ENCODE data around the gene RNH1. TPM values are rescaled to one million over a fixed set of nuclear protein-coding genes. Genes with fewer than 3 reads are reported as not detected.

Gene RNH1
- total and polyA plus RNA-seq, 10 of the 15 experiments (the other 5 are each of a cell fraction or from before 2014, with no cell fraction given) = 2.3 to 162 (median 72.1) TPM

DNA sequence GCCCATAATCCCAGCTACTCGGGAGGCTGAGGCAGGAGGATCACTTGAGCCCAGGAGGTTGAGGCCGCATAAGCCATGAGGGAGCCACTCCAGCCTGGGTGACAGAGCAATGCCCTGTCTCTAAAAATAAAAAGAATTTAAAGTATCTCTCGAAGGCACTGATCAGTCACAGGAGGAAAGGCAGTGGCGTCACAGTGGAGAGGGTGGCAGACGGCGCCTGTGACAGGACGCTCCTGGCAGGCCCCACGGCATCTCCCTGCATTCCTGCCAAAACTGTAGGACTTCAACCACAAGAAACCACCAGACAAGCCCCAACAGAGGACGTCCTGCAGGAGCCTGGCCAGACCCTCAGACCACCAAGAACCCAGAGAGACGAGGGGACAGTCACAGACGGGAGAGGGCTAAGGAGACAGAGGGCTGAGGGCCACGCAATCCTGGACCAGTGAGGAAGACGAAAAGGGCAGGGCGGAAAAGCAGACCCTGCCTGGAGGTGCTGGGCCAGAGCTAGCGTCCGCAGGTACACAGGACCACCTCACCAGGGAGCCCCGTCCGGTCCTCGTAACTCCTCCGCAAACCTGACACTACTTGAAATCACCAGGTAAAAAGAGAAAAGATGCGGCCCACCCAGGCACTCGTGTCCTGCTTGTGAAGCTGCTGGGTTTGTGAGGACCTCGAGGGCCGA, 5.9 kb downstream of the RNH1 start (continued):
- TF ChIP-seq, protein P1, sequence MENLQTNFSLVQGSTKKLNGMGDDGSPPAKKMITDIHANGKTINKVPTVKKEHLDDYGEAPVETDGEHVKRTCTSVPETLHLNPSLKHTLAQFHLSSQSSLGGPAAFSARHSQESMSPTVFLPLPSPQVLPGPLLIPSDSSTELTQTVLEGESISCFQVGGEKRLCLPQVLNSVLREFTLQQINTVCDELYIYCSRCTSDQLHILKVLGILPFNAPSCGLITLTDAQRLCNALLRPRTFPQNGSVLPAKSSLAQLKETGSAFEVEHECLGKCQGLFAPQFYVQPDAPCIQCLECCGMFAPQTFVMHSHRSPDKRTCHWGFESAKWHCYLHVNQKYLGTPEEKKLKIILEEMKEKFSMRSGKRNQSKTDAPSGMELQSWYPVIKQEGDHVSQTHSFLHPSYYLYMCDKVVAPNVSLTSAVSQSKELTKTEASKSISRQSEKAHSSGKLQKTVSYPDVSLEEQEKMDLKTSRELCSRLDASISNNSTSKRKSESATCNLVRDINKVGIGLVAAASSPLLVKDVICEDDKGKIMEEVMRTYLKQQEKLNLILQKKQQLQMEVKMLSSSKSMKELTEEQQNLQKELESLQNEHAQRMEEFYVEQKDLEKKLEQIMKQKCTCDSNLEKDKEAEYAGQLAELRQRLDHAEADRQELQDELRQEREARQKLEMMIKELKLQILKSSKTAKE (IDR thresholded peaks at IDR 0.05; ENCODE audit: low read depth, poor library complexity, severe bottlenecking) = no peak
- TF ChIP-seq POLR2AphosphoS2 (IDR thresholded peaks at IDR 0.05; ENCODE audit: low read depth, low read length) (no peak), RUNX3 (IDR thresholded peaks at IDR 0.05; ENCODE audit: low read length) (no peak), ESRRA (IDR thresholded peaks at IDR 0.05; ENCODE audit: low read length) (no peak), EGR1 (IDR thresholded peaks at IDR 0.05; ENCODE audit: borderline replicate concordance in 1 of 2, low read depth in 2 of 2, low read length in 2 of 2) (no peak), CHD2 (IDR thresholded peaks at IDR 0.05; ENCODE audit: borderline replicate concordance, low read depth, low read length) (no peak), TBL1XR1 (IDR thresholded peaks at IDR 0.05; ENCODE audit: low read depth, low read length) (no peak), ZZZ3 (IDR thresholded peaks at IDR 0.05; ENCODE audit: control insufficient read depth, insufficient read length, low read depth) (no peak)

DNA sequence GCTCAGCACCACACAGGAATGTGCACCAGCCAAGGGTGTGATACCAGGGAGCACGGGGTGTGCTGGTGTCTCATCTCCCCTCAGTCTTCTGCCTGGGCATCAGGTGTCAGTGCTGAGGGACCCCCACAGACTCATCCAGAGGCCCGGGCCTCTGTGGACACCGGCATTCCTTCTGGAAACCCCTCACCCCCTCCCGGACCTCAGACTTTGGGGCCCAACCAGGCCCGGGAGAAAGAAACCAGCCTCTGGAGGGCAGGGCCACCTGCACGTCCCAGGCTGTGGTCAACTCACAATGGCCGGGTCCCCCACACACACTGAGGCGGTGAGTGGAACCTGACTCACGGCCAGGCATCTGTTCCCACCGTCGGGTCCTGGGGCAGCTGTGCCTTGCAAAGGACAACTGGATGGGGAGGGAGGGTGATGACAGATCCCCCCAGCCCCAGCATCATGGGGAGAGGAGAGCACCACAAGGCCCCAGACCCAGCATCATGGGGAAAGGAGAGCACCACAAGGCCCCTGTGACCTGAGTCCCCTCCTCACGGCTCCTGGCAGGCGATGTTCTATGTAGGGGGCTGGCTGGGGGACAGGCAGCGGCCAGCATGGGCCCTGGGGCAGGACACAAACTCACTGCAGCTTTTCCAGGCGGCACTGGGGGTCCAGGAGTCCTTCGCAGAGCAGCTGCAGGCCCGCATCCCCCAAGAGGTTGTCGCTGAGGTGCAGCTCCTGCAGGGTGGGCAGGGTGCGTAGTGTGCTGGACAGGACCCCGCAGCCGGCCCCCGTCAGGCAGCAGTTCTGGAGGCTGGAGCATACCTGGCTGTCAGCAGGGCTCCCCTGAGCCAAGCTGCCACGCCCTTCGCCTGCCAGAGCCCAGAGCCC, 7.6 kb downstream of the RNH1 start:
- Histone ChIP-seq H3K4me3 (no peak overlapping the region), H3K79me2 (ENCODE audit: control insufficient read depth, insufficient read depth, low read length) (peaks cover 15% of the 10 kb centered on the region), H3K9me3 (replicated peaks; ENCODE audit: control insufficient read depth, insufficient read depth, low read length) (no peaks in the 10 kb centered on the region; the same call in 2 of the 3 replicates), H2AFZ (ENCODE audit: control insufficient read depth, low read depth, low read length) (no peak overlapping the region), H3K27me3 (replicated peaks in 1 of 2; ENCODE audit: control insufficient read depth in 2 of 2, insufficient read depth in 2 of 2, low read length in 1 of 2) (no peaks in the 10 kb centered on the region), H3K4me1 (ENCODE audit: control insufficient read depth, insufficient read depth, low read length) (peaks cover 17% of the 10 kb centered on the region), H3K27ac (ENCODE audit: control insufficient read depth, insufficient read depth) (no peak overlapping the region), H3K36me3 (ENCODE audit: control insufficient read depth in 2 of 2, insufficient read depth in 2 of 2, low read length in 1 of 2) (peaks cover 25 to 50% of the 10 kb centered on the region in 2 experiments), H3K4me2 (ENCODE audit: control insufficient read depth, insufficient read depth) (no peak overlapping the region), H3K9ac (ENCODE audit: control insufficient read depth, insufficient read depth, low read length) (no peak overlapping the region), H4K20me1 (ENCODE audit: control insufficient read depth, insufficient read depth) (no peaks in the 10 kb centered on the region)
- SMC1A ChIA-PET (ENCODE audit: uncharacterized antibody, unreplicated experiment) = no interaction called here
- in situ Hi-C loops (cut with MboI) = loop anchor here (5.0 kb wide), 1 partner anchor 47 kb away; the partner anchor contains the start of gene PTDSS2
- no peak for ATAC-seq
- CTCF ChIA-PET = no interaction called here
- BruUV-seq (replicated peaks) = no TSS peak
- no peak for DNase-seq (ENCODE audit: low read depth, low spot score)
- FAIRE-seq = no peak
- RAD21 ChIA-PET (ENCODE audit: unreplicated experiment) = no interaction called here
- intact Hi-C loops (cut with micrococcal nuclease; ENCODE audit: unreplicated experiment) = no loop called here
- POLR2A ChIA-PET = interaction anchor here (0.5 to 0.6 kb wide), 2 partner anchors 69 to 156 kb away, joined by 3 to 9 read pairs; no protein-coding TSS in a partner anchor
- WGBS (ENCODE audit: insufficient coverage, insufficient replicate concordance, low lambda C conversion rate, missing lambda C conversion rate) = 90% methylated on average over 24 of the region's 24 CpGs
- TF ChIP-seq SRF (IDR thresholded peaks at IDR 0.05; ENCODE audit: low read depth in 2 of 2, low read length in 2 of 2) = no peak
- TF ChIP-seq, protein P2, sequence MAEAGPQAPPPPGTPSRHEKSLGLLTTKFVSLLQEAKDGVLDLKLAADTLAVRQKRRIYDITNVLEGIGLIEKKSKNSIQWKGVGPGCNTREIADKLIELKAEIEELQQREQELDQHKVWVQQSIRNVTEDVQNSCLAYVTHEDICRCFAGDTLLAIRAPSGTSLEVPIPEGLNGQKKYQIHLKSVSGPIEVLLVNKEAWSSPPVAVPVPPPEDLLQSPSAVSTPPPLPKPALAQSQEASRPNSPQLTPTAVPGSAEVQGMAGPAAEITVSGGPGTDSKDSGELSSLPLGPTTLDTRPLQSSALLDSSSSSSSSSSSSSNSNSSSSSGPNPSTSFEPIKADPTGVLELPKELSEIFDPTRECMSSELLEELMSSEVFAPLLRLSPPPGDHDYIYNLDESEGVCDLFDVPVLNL (IDR thresholded peaks at IDR 0.05; ENCODE audit: low read depth, low read length) = no peak
- TF ChIP-seq ZNF384 (IDR thresholded peaks at IDR 0.05; ENCODE audit: borderline replicate concordance, low read depth, low read length) = no peak
- TF ChIP-seq EZH2 (IDR thresholded peaks at IDR 0.05; ENCODE audit: borderline replicate concordance, control insufficient read depth, low read depth, low read length) = no peak
- no peak for TF ChIP-seq KAT2A (conservative IDR thresholded peaks at IDR 0.05; ENCODE audit: control insufficient read depth, low read depth, low read length)
- TF ChIP-seq POLR2AphosphoS2 (IDR thresholded peaks at IDR 0.05; ENCODE audit: low read depth, low read length) = no peak
- TF ChIP-seq CHD4 (IDR thresholded peaks at IDR 0.05) = no peak
- TF ChIP-seq NR2C1 (IDR thresholded peaks at IDR 0.05) = no peak
